ENCODE data around the gene PRR9.

GRCh38 chr1:153253076-153253475 is 35.7 kb downstream of the PRR9 start:
- TF ChIP-seq POLR2A (IDR thresholded peaks at IDR 0.05) (no peak), CTCF (IDR thresholded peaks at IDR 0.05) (no peak)
